HCT116 (cell line): ENCODE results near the gene TMC1. TPM values are rescaled to one million over a fixed set of nuclear protein-coding genes. Genes with fewer than 3 reads are reported as not detected.

Experiments used
- ATAC-seq: fragments of 200-7000 bp; cut with Tn5 transposase; 2 replicates; pipeline ENCODE4 v1.9.1; 2020; ENCODE audit warnings: mild to moderate bottlenecking, moderate library complexity
- BruUV-seq: library from RNA; stranded (reverse); fragments of 400-500 nt; replicated peaks from 2 replicates; lab custom pipeline; 2021; lab: Mats Ljungman, UMichigan
- CTCF ChIA-PET: fragments of 300-600 bp; sonication (Branson Sonifier 250); formaldehyde crosslinking; loops from one replicate; lab custom pipeline; 2021; ENCODE audit warnings: antibody characterized with exemption; lab: Charles Lee
- POLR2A ChIA-PET: fragments of 300-600, 350-600 bp; sonication (Branson Sonifier 250); formaldehyde crosslinking; loops from one replicate; lab custom pipeline; 2021; ENCODE audit warnings: antibody characterized with exemption; lab: Charles Lee
- RAD21 ChIA-PET, 2 experiments: fragments of 300-600 bp; sonication (Branson Sonifier 250); formaldehyde crosslinking; loops; one replicate each; lab custom pipeline; 2023; ENCODE audit warnings: low total read pairs in 2 of 2; ENCODE audit not compliant: uncharacterized antibody in 2 of 2, unreplicated experiment in 2 of 2, low non-redundant PET in 1 of 2; lab: Charles Lee
- DNase-seq: peaks from one replicate; pipeline ENCODE4 v3.0.0-alpha.2; 2010; ENCODE audit warnings: low read depth, low spot score
- H2AFZ ChIP-seq: fragments of 200-600 bp; shearing (Covaris generic), sonication (generic); 2 replicates; pipeline ENCODE4 v1.6.1; 2017; ENCODE audit warnings: low read depth, mixed run types, mixed read lengths, antibody characterized with exemption, low read length; ENCODE audit not compliant: poor library complexity, severe bottlenecking
- H3K27ac ChIP-seq: 2 replicates; pipeline ENCODE4 v1.5.1; 2012; ENCODE audit warnings: low read depth, low read length
- H3K27me3 ChIP-seq: fragments of 200-600 bp; sonication (generic); 2 replicates; pipeline ENCODE4 v1.6.1; 2016; ENCODE audit warnings: mixed run types, low read length, mixed read lengths; ENCODE audit not compliant: insufficient read depth
- H3K36me3 ChIP-seq, 2 experiments: fragments of 200-500 bp in 1 of 2; fragments of 200-600 bp in 1 of 2; sonication (Bioruptor generic) in 1 of 2; sonication (generic) in 1 of 2; 2 replicates each; pipeline versions ENCODE4 v1.5.1 to v1.6.1; 2014 to 2016; ENCODE audit warnings: low read length in 2 of 2, inconsistent platforms in 1 of 2, mixed read lengths in 1 of 2, mixed run types in 1 of 2; ENCODE audit not compliant: insufficient read depth in 2 of 2, control insufficient read depth in 1 of 2
- H3K4me1 ChIP-seq, 2 experiments: fragments of 200-600 bp in 1 of 2; sonication (generic) in 1 of 2; 2 replicates each; pipeline versions ENCODE4 v1.5.1 to v1.6.1; 2012 to 2017; ENCODE audit warnings: low read length in 2 of 2, inconsistent platforms in 1 of 2, mild to moderate bottlenecking in 1 of 2, mixed read lengths in 1 of 2, mixed run types in 1 of 2, moderate library complexity in 1 of 2; ENCODE audit not compliant: insufficient read depth in 2 of 2, control insufficient read depth in 1 of 2
- H3K4me2 ChIP-seq: fragments of 200-600 bp; sonication (generic); 2 replicates; pipeline ENCODE4 v1.6.1; 2017; ENCODE audit warnings: mixed run types, low read length, mixed read lengths
- H3K4me3 ChIP-seq, 2 experiments: fragments of 200-600 bp in 1 of 2; sonication (generic) in 1 of 2; replicated peaks in 1 of 2; 2 replicates each; pipeline ENCODE4 v1.5.1; 2011 to 2016; ENCODE audit warnings: low read length in 2 of 2, control low read depth in 1 of 2, low read depth in 1 of 2, mild to moderate bottlenecking in 1 of 2, mixed read lengths in 1 of 2, mixed run types in 1 of 2
- H3K79me2 ChIP-seq: fragments of 200-600 bp; sonication (generic); 2 replicates; pipeline ENCODE4 v1.6.1; 2017; ENCODE audit warnings: mild to moderate bottlenecking, mixed run types, low read length, moderate library complexity, mixed read lengths; ENCODE audit not compliant: insufficient read depth
- H3K9ac ChIP-seq: fragments of 200-600 bp; sonication (generic); 2 replicates; pipeline ENCODE4 v1.6.1; 2016; ENCODE audit warnings: low read length, mixed read lengths
- H3K9me2 ChIP-seq: fragments of 200-600 bp; sonication (generic), shearing (Covaris generic); 2 replicates; pipeline ENCODE4 v1.6.1; 2017; ENCODE audit warnings: mixed run types, mild to moderate bottlenecking, moderate library complexity; ENCODE audit not compliant: insufficient read depth
- H3K9me3 ChIP-seq, 2 experiments: fragments of 200-500 bp in 1 of 2; fragments of 200-600 bp in 1 of 2; sonication (Bioruptor generic) in 1 of 2; sonication (generic) in 1 of 2; 2 replicates each; pipeline ENCODE4 v1.6.1; 2014 to 2017; ENCODE audit warnings: low read length in 2 of 2, mixed read lengths in 2 of 2, inconsistent platforms in 1 of 2, low read depth in 1 of 2, mild to moderate bottlenecking in 1 of 2, mixed run types in 1 of 2, moderate library complexity in 1 of 2; ENCODE audit not compliant: control insufficient read depth in 1 of 2, insufficient read depth in 1 of 2
- H4K20me1 ChIP-seq: fragments of 200-600 bp; sonication (generic), shearing (Covaris generic); 2 replicates; pipeline ENCODE4 v1.6.1; 2017; ENCODE audit warnings: mixed run types, mild to moderate bottlenecking, moderate library complexity; ENCODE audit not compliant: insufficient read depth
- EGR1 ChIP-seq: IDR thresholded peaks from 2 replicates; pipeline ENCODE4 v1.6.1; 2012; ENCODE audit warnings: low read depth
- EZH2phosphoT487 ChIP-seq: fragments of 200-600 bp; IDR thresholded peaks from 2 replicates; pipeline ENCODE4 v1.6.1; 2018; ENCODE audit warnings: antibody characterized with exemption, borderline replicate concordance
- TCF7L2 ChIP-seq: IDR thresholded peaks from 2 replicates; pipeline ENCODE4 v1.7.0; 2011; ENCODE audit warnings: borderline replicate concordance, inconsistent platforms; ENCODE audit not compliant: insufficient read depth, insufficient read length; ENCODE audit errors: extremely low read depth
- ZFX ChIP-seq: fragments of 450-650 bp; IDR thresholded peaks from 2 replicates; pipeline ENCODE4 v1.6.1; 2017
- ZNF274 ChIP-seq: fragments of 200-500 bp; sonication (Bioruptor generic); IDR thresholded peaks from 2 replicates; pipeline ENCODE4 v1.6.1; 2014; ENCODE audit warnings: mild to moderate bottlenecking, low read depth, low read length, inconsistent platforms
- intact Hi-C: fragments of 100-400 bp; cut with micrococcal nuclease; formaldehyde crosslinking; loops from 2 replicates; pipeline ENCODE4 v1.10.0; 2022
- total RNA-seq: library from RNA; stranded (reverse); gene quantifications from one replicate; pipeline ENCODE4 v1.2.1, GENCODE V29; 2021; ENCODE audit not compliant: unreplicated experiment
- TF ChIP-seq, protein P1 (sequence below): IDR thresholded peaks from 2 replicates; pipeline ENCODE4 v1.6.1; 2012

Gene TMC1
- total RNA-seq, 1 experiment from 2014 or later = 0.57 TPM

- no peaks in the 10 kb centered on the region for H3K9me3 ChIP-seq
- POLR2A ChIA-PET = no interaction called here
- no peaks in the 10 kb centered on the region for H4K20me1 ChIP-seq
- no peak for TF ChIP-seq EZH2phosphoT487
- no peak for TF ChIP-seq TCF7L2
- H3K27me3 ChIP-seq = no peaks in the 10 kb centered on the region
- RAD21 ChIA-PET = no interaction called here
- H3K27ac ChIP-seq = no peak overlapping the region
- intact Hi-C loops = no loop called here
- no TSS peak for BruUV-seq
- no peaks in the 10 kb centered on the region for H3K36me3 ChIP-seq
- no peaks in the 10 kb centered on the region for H3K4me1 ChIP-seq
- no peaks in the 10 kb centered on the region for H3K9me2 ChIP-seq
- H3K4me2 ChIP-seq = no peak overlapping the region
- CTCF ChIA-PET = no interaction called here
- H3K4me3 ChIP-seq = no peak overlapping the region
- H3K9ac ChIP-seq = no peak overlapping the region
- no peak overlapping the region for H2AFZ ChIP-seq
- no peak for ATAC-seq
- no peak for DNase-seq
- no peaks in the 10 kb centered on the region for H3K79me2 ChIP-seq
Measured at GRCh38 chr9:72791436-72791835, 270.0 kb downstream of the TMC1 start.

- POLR2A ChIA-PET = no interaction called here
- Histone ChIP-seq H3K4me1 (no peaks in the 10 kb centered on the region), H3K9me3 (no peaks in the 10 kb centered on the region), H3K9me2 (no peaks in the 10 kb centered on the region; the same call in 1 of the 2 replicates), H3K27ac (no peak overlapping the region), H3K79me2 (no peaks in the 10 kb centered on the region), H2AFZ (no peak overlapping the region), H4K20me1 (no peaks in the 10 kb centered on the region), H3K9ac (no peak overlapping the region), H3K4me3 (no peak overlapping the region), H3K27me3 (no peaks in the 10 kb centered on the region), H3K4me2 (no peak overlapping the region), H3K36me3 (no peaks in the 10 kb centered on the region)
- RAD21 ChIA-PET = no interaction called here
- no peak for DNase-seq
- no peak for ATAC-seq
- intact Hi-C loops = no loop called here
- no TSS peak for BruUV-seq
- CTCF ChIA-PET = interaction anchor here (0.7 kb wide), 1 partner anchor 8 kb away, joined by 4 read pairs; no protein-coding TSS in a partner anchor
- TF ChIP-seq, protein P1, sequence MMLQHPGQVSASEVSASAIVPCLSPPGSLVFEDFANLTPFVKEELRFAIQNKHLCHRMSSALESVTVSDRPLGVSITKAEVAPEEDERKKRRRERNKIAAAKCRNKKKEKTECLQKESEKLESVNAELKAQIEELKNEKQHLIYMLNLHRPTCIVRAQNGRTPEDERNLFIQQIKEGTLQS = no peak
- TF ChIP-seq EGR1 = no peak
- no peak for TF ChIP-seq ZNF274
- no peak for TF ChIP-seq ZFX
- no peak for TF ChIP-seq TCF7L2
Measured at GRCh38 chr9:72794946-72795345, 273.5 kb downstream of the TMC1 start.
